GM19193 (cell line): ENCODE data around the gene SARNP.

ENCODE experiments used
- POLR2A ChIP-seq: IDR thresholded peaks from 4 replicates; pipeline ENCODE4 v1.6.1; 2011; ENCODE audit not compliant: insufficient read depth, insufficient read length; ENCODE audit errors: extremely low read depth

SARNP gene

GRCh38 chr12:55767156-55767555, 50.4 kb downstream of the SARNP start:
- TF ChIP-seq POLR2A = no peak

GRCh38 chr12:55765736-55766290, 51.7 kb downstream of the SARNP start:
- TF ChIP-seq POLR2A = no peak

- TF ChIP-seq POLR2A = no peak
These were observed 54.9 kb downstream of the SARNP start for GRCh38 chr12:55762646-55763045.

GRCh38 chr12:55760663-55761062, 56.9 kb downstream of the SARNP start:
- no peak for TF ChIP-seq POLR2A

GRCh38 chr12:55757701-55758100, 59.8 kb downstream of the SARNP start:
- no peak for TF ChIP-seq POLR2A

- no peak for TF ChIP-seq POLR2A
These were observed 62.3 kb downstream of the SARNP start for GRCh38 chr12:55755246-55755645.

- no peak for TF ChIP-seq POLR2A
These were observed 69.1 kb downstream of the SARNP start for GRCh38 chr12:55748230-55748993.

- no peak for TF ChIP-seq POLR2A
These were observed 70.7 kb downstream of the SARNP start for GRCh38 chr12:55746913-55747231.

- TF ChIP-seq POLR2A = no peak
These were observed 71.2 kb downstream of the SARNP start for GRCh38 chr12:55746174-55746912.

GRCh38 chr12:55745361-55746173, 72.0 kb downstream of the SARNP start:
- TF ChIP-seq POLR2A = no peak

GRCh38 chr12:55744340-55745030, 73.0 kb downstream of the SARNP start:
- TF ChIP-seq POLR2A = no peak

- TF ChIP-seq POLR2A = no peak
These were observed 73.9 kb downstream of the SARNP start for GRCh38 chr12:55743406-55744339.

GRCh38 chr12:55742719-55743405, 74.7 kb downstream of the SARNP start, which contains the start of gene GDF11:
GDF11 (plus strand) TSS chr12:55743122; CDS start chr12:55743317, 195 bp downstream.
- TF ChIP-seq POLR2A = peak; percentile 39

GRCh38 chr12:55741931-55742680, 75.4 kb downstream of the SARNP start:
- TF ChIP-seq POLR2A = no peak
